Measurements from ENCODE around the gene MND1.
"Not testable (repeated sequence)": the region's sequence is repeated elsewhere in the genome, so short reads cannot be mapped to it uniquely, and the experiment has no call there.

MND1 gene

DNA sequence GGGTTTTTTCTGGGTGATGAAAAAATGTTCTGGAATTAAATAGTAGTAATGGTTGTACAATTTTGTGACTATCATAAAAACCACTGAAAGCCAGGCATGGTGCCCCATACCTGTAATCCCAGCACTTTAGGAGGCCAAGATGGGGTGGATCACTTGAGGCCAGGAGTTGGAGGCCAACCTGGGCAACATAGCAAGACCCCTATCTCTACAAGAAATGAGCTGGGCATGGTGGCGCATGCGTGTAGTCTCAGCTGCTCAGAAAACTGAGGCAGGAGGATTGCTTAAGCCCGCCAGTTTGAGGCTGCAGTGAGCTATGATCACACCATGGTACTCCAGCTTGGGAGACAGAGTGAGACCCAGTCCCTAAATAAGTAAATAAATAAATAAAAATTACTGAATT lies 63.4 kb downstream of the MND1 start:
- no peak for DNase-seq

- DNase-seq: no peak
Measured at GRCh38 chr4:153408932-153409331, 64.4 kb downstream of the MND1 start.

GRCh38 chr4:153409412-153409811 lies 64.9 kb downstream of the MND1 start:
- no peak for DNase-seq

DNA sequence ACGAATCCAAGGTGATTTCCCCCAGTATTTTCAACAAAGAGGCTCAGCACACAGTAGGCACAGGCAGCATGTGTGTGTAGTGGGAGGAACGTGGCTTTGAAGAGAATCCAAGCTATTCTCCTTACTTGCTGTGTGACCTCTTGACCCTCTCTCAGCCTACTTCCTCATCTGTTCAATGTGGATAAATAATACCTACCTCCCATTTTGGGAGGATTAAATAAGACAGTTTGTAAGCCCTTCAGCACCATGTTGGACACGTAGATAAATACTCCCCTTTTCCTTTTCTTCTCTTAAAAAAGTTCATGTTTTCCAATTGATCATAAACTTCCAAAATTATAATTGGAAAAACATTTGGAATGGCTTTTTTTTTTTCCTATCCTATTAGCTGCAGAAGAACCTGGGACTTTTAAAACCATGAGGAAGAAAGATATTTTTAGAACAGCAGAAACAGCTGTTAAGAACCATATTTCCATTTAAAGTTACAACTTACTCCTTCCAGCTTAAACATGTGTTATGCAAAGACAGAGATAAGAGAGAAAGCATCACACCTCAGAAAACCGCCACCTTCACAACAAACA lies 65.5 kb downstream of the MND1 start:
- DNase-seq: no peak

DNA sequence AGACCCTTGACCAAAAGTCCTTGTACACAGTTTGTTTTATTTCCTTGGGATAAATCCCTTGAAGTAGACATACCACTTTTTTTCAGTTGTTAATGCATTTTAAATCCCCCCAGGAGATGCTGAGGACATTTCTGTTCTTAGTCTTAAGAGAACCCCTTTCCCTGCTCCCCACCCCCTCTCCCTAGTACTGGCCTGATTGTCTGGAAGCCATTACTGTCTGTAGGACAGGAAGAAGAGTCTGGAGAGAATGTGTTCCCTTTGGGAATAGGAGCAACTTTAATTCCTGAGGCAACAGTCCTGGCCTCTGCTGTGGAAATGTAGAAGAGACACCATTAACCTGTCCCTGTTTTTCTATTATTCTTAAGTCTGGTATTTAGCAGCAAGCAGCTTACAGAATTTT lies 69.4 kb downstream of the MND1 start:
- DNase-seq: no peak

DNA sequence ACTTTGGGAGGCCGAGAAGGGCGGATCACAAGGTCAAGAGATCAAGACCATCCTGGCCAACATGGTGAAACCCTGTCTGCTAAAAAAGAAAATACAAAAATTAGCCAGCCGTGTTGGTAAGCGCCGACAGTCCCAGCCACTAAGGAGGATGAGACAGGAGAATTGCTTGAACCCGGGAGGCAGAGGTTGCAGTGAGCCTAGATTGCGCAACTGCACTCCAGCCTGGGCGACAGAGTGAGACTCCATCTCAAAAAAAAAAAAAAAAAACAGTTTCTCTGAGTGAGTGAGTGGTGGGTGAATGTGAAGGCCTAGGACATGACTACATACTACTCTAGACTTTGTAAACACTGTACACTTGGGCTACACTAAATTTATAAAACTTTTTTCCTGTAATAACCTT lies 72.0 kb downstream of the MND1 start:
- DNase-seq: not testable (repeated sequence)

GRCh38 chr4:153418121-153418520 lies 73.6 kb downstream of the MND1 start:
- DNase-seq: no peak

DNA sequence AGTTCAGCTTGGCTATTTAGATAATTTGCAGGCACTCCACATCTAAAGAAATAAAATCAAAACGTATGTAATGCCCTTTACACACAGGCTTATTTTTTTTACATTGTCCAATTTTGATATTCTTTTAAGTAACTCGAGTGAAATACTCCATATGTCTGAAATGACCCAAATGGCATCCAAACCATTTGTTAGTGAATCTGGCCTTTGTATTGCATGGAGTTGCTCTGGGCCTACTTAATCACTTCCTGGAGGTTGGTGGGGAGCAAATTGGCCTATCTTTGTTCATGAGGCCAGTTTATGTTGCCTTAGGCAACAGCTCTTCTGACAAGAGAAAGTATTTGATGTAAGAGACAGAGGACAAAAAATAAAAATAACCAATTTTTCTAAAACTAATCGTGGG lies 74.1 kb downstream of the MND1 start:
- no peak for DNase-seq

- DNase-seq: no peak
Measured at GRCh38 chr4:153419029-153419428, 74.5 kb downstream of the MND1 start.

DNA sequence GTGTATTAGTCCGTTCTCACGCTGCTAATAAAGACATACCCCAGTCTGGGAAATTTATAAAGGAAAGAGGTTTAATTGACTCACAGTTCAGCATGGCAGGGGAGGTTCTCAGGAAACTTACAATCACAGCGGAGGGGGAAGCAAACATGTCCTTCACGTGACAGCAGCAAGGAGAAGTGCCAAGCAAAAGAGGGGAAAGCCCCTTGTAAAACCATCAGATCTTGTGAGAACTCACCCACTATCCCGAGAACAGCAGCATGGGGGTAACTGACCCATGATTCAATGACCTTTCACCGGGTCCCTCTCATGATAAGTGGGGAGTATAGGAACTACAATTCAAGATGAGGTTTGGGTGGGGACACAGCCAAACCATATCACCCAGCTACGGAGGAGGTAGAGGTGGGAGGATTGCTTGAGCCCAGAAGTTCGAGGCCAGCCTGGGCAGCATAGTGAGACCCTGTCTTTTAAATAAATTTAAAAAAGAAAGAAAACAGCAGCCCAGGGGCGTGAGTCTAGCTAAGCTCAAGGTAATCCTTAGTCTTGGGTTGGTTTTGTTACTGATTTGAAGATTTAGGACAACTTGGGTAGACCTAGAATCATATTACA lies 75.3 kb downstream of the MND1 start:
- DNase-seq: no peak

GRCh38 chr4:153420361-153420760 lies 75.9 kb downstream of the MND1 start:
- DNase-seq: no peak

DNA sequence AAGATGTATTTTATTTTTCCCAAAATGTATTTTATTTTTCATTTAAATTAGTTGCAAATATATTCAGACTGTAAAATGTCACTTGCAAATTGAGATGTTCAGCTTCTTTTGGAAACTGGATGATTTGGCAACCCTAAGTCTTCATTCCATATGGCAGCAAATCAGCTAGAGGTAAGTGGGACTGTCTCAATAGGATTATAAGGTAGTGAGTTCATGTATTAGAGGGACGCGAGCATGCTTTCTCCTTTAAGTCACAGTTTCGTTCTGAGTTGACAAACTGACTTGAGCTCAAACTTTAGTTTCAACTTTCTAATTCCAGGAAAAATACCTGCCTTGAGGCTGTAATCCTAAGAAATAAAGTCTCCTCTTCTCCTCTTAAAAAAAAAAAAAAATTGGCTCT lies 77.5 kb downstream of the MND1 start:
- DNase-seq: no peak

DNA sequence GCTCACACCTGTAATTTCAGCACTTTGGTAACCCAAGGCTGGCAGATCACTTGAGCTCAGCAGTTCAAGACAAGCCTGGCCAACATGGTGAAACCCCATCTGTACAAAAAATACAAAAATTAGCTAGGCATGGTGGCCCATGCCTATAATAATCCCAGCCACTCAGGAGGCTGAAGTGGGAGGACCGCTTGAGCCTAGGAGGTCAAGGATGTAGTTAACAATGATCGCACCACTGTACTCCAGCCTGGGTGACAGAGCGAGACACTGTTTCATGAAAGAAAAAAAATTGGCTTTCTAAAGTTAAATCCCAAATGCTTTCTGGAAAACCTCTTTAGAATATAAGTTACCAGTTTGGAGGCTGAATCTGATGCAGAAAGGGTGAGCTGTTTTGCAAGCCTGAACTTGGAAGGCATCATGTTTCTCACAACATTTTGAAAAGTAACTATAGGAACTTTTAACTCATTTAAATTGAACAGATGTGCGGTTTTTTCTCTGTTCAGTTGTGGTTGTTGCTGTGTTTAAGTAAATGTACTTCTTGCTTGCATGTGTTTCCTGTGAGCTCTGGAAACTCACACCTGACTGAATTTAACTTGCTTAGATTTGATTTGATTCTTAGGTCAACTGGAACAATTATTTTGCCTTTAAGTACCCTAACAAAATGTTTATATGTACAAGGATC lies 81.9 kb downstream of the MND1 start:
- no peak for DNase-seq

DNA sequence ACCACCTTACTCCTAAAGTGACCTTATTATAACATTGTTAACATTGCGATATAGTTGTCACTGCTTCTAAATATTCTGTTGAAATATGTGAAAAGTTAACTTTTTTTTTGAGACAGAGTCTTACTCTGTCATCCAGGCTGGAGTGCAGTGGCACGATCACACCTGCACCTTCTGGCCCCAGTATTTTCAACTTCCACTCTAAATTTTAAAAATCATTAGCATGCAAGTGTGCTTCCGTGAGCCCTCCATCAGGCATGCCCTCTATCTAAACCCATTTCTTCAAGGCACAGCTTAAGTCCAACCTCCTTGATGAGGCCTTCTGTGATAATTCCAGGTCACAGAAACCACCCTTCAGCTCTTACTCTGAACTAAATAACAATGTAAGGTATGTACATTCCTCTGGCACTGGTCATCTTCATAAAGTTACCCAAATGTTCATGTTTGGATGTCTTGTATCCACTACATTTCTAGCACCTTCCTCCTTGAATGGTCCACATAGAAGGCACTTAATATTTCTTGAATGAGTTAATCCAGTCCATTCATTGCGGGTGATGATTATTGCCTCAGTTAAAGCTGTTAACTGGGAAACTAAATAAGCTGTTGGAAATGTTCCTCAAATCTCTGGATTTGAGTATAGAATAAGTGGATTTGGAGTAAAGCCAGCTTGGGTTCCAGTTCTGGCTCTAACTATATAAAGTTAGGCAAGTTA lies 83.0 kb downstream of the MND1 start:
- DNase-seq: no peak

DNA sequence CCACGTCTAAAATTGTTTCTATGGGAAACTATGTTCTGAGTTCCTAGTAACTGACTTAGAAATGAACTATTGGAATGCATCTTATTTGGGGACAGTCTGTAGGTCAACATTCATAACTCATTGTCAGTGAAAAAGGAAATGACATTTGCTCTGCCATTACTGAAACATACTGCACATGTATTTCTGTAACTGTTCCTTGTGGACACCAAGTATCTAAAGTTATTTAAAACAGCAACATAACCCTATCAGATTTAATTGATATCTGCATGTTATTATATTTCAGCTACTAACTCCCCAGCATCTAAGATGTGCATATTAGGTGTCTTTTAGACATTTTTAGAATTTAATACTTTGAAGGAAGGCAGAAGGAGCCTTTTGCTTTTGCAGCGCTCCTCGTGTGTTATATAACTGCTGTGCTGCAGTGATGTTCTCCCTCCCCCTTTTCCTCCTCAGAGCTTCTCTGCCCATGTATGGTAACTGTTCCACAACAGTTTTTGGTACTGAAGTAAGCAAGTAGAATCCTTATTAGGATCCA lies 84.5 kb downstream of the MND1 start:
- no peak for DNase-seq

DNA sequence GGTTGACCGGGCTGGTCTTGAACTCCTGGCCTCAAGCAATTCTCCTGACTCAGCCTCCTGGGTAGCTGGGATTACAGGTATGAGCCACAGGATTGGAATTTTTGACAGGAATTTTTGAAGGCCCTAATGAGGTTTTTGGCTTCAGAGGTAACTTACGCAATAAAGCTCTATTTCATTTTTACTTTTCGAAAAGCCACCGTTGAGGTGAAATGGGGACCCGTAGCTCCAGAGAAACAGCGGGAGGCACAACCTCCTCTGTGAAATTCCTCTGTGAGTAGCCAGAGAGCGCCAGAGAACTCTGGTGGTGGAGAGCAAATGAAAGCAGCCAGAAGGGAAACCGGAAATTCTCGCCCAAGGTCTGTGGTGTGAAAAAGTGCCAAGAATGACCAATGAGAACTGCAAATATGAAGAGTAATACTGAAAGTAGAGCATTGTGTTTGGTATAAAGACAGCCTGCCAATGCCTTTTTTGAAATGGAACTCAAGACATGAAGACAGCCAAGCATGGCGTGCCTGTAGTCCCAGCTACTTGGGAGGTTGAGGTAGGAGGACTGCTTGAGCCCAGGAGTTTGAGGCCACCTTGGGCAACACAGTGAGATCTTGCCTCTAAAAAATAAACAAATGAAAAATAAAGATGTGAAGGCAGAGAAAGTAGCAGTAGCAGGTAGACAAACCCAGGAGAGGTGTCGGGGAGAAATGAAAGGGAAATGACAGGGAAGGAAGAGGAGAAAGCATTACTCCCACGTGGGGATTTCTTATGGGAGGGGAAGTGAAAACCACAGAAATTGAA lies 88.7 kb downstream of the MND1 start:
- peak; percentile 85 for DNase-seq

- no peak for DNase-seq
Measured at GRCh38 chr4:153433754-153434105, 89.2 kb downstream of the MND1 start.

- DNase-seq: no peak
Measured at GRCh38 chr4:153434190-153434589, 89.7 kb downstream of the MND1 start.

GRCh38 chr4:153438916-153439756 lies 94.6 kb downstream of the MND1 start:
- peak; percentile 68 for DNase-seq

- no peak for DNase-seq
Measured at GRCh38 chr4:153439831-153440230, 95.3 kb downstream of the MND1 start.

- DNase-seq: peak; percentile 9
Measured at GRCh38 chr4:153440475-153440874, 96.0 kb downstream of the MND1 start.
